Glutamatergic neuron (in vitro differentiated cells): ENCODE data around the gene PPEF2. TPM values are rescaled to one million over a fixed set of nuclear protein-coding genes. Genes with fewer than 3 reads are reported as not detected.

Experiments used
- DNase-seq: peaks from one replicate; pipeline ENCODE4 v3.0.0; 2022
- H3K27ac Mint-ChIP-seq: one replicate; pipeline ENCODE4 v1.8.0; 2020; ENCODE audit warnings: mild to moderate bottlenecking, mixed read lengths, inconsistent platforms; ENCODE audit not compliant: unreplicated experiment
- H3K27me3 Mint-ChIP-seq: one replicate; pipeline ENCODE4 v1.8.0; 2020; ENCODE audit warnings: mild to moderate bottlenecking, moderate library complexity, mixed read lengths, inconsistent platforms; ENCODE audit not compliant: unreplicated experiment
- H3K36me3 Mint-ChIP-seq: one replicate; pipeline ENCODE4 v1.8.0; 2020; ENCODE audit warnings: mild to moderate bottlenecking, mixed read lengths, inconsistent platforms; ENCODE audit not compliant: unreplicated experiment
- H3K4me1 Mint-ChIP-seq: one replicate; pipeline ENCODE4 v1.8.0; 2020; ENCODE audit warnings: mild to moderate bottlenecking, low read depth, mixed read lengths, inconsistent platforms; ENCODE audit not compliant: unreplicated experiment
- H3K4me3 Mint-ChIP-seq: one replicate; pipeline ENCODE4 v1.8.0; 2020; ENCODE audit warnings: mild to moderate bottlenecking, mixed read lengths, inconsistent platforms; ENCODE audit not compliant: unreplicated experiment
- H3K9me3 Mint-ChIP-seq: one replicate; pipeline ENCODE4 v1.8.0; 2020; ENCODE audit warnings: mild to moderate bottlenecking, moderate library complexity, mixed read lengths, inconsistent platforms; ENCODE audit not compliant: unreplicated experiment
- total RNA-seq: library from RNA; stranded (reverse); fragmentation: NEBNext Ultra II Directional; extraction: Animal tissue kit (Norgen Biotek cat#: 25700); gene quantifications from one replicate; pipeline ENCODE4 v1.2.1, GENCODE V29; 2021; ENCODE audit not compliant: unreplicated experiment
- TF ChIP-seq, protein P1 (sequence below): fragments of 200-600 bp; sonication (generic); IDR thresholded peaks from one replicate; pipeline ENCODE4 v1.5.0; 2021; ENCODE audit not compliant: partially characterized antibody, unreplicated experiment

PPEF2 gene
- total RNA-seq, 1 donor from 2014 or later: not detected

DNA sequence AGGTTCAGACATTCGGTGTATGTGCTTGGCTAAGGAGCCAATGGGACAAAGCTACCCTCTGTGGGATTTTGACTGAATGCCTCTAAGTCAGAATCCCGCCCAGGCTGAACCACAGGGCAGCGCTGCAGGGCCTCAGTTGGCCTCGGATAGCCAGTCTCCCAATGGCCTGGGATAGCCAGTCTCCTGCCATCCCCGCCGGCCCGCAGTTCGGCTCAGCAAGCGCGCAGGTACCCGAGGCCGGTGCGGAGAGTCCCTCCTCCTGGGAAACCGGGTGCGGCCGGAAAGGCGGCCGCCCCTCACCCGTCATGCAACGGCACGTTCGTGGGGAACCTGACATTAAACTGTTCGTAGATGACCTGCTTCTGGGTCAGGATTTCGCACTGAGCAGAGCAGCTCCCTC is 16.1 kb downstream of the PPEF2 start:
- H3K27ac Mint-ChIP-seq: no peak overlapping the region
- H3K4me1 Mint-ChIP-seq: no peaks in the 10 kb centered on the region
- no peaks in the 10 kb centered on the region for H3K9me3 Mint-ChIP-seq
- TF ChIP-seq, protein P1, sequence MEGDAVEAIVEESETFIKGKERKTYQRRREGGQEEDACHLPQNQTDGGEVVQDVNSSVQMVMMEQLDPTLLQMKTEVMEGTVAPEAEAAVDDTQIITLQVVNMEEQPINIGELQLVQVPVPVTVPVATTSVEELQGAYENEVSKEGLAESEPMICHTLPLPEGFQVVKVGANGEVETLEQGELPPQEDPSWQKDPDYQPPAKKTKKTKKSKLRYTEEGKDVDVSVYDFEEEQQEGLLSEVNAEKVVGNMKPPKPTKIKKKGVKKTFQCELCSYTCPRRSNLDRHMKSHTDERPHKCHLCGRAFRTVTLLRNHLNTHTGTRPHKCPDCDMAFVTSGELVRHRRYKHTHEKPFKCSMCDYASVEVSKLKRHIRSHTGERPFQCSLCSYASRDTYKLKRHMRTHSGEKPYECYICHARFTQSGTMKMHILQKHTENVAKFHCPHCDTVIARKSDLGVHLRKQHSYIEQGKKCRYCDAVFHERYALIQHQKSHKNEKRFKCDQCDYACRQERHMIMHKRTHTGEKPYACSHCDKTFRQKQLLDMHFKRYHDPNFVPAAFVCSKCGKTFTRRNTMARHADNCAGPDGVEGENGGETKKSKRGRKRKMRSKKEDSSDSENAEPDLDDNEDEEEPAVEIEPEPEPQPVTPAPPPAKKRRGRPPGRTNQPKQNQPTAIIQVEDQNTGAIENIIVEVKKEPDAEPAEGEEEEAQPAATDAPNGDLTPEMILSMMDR: no peak
- DNase-seq: no peak
- H3K4me3 Mint-ChIP-seq: no peak overlapping the region
- no peaks in the 10 kb centered on the region for H3K27me3 Mint-ChIP-seq
- H3K36me3 Mint-ChIP-seq: no peaks in the 10 kb centered on the region

DNA sequence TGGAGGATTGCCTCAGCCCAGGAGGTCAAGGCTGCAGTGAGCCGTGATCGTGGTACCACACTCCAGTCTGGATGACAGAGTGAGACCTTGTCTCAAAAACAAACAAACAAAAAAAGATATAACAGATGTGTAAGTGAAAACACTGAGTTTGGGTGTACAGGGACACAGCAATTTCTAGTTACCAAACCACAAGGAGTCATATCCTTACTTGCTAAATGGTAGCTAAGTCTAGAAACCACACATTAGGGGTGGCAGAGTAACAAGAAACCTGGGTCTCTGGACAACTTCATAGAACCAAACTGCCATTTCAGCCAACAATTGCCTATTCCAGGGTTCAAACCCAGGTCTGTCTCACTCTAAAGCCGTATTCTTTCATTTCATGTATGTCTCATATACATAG is 20.8 kb downstream of the PPEF2 start:
- H3K27ac Mint-ChIP-seq: no peak overlapping the region

DNA sequence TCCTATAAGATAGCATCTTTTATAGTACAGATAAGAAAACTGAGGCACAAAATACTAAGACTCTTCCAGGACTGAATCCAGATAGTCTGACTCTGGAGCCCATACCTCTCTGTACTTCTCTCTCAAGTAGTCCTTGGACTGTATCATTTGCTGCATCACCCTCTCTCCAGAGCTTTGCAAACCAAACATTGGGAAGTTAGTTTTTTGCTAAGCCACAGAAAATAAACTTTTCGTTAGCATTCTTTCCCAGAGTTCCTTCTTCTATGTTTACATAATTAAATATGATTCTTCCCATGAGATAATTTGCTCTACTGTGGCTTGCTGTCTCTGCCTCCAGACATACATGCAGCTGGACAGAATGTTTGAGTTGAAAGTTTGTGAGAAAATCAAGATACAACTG is 22.0 kb downstream of the PPEF2 start:
- TF ChIP-seq, protein P1: no peak
- H3K4me3 Mint-ChIP-seq: no peak overlapping the region
- H3K9me3 Mint-ChIP-seq: no peaks in the 10 kb centered on the region
- no peaks in the 10 kb centered on the region for H3K4me1 Mint-ChIP-seq
- H3K36me3 Mint-ChIP-seq: no peaks in the 10 kb centered on the region
- peaks cover 3% of the 10 kb centered on the region for H3K27me3 Mint-ChIP-seq
- H3K27ac Mint-ChIP-seq: no peak overlapping the region
- DNase-seq: no peak

More for the DNA sequence above, 20.8 kb downstream of the PPEF2 start:
- no peaks in the 10 kb centered on the region for H3K36me3 Mint-ChIP-seq
- no peak overlapping the region for H3K4me3 Mint-ChIP-seq
- no peaks in the 10 kb centered on the region for H3K4me1 Mint-ChIP-seq
- H3K27me3 Mint-ChIP-seq: no peaks in the 10 kb centered on the region
- TF ChIP-seq, protein P1: no peak
- no peak for DNase-seq
- H3K9me3 Mint-ChIP-seq: no peaks in the 10 kb centered on the region

DNA sequence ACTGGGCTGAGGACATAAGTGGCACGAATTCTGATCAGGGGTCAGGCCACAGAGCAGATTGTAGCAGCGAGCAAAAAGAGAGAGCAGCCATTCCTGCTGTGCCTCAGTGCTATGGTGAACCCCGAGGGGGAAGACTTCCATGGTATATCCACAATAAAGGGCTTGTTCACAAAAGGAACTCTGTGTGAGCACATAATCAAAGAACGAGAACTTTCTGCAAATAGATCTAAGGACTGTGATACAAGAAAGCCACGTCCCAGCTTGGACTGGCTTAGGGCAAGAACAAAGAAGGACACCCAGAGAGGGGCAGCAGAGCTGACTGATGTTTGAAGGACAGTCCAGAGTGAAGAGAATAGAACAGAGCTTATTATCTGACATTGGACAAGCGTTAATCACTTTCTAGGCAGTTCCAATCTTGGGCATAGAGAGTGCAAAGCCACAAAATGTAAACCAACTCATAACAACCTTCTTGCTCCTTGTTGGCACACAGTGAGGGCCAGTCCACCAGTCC is 24.0 kb downstream of the PPEF2 start:
- no peak overlapping the region for H3K27ac Mint-ChIP-seq
- H3K4me3 Mint-ChIP-seq: no peak overlapping the region

DNA sequence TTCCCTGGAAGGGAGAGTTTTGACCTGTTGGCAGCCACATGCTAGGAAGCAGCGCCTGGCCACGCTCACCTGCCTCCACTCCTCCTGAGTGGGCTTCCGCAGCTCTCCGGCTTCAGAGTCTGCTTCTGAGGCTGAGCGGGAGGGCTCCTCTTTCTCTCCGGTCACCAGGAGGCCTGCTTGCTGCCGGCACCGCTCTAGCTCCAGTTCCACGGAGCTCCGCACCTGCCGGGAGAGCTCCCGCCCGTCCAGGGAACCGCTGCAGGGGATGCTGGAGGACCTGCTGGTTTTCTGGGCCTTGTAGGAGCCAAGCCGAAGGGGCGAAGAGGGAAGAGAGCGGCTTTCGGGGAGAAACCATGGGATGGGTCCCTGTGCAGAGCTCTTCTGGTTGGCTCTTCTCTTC is 26.0 kb downstream of the PPEF2 start:
- Mint-ChIP-seq H3K4me3 (no peak overlapping the region), H3K4me1 (no peaks in the 10 kb centered on the region), H3K27ac (no peak overlapping the region), H3K27me3 (peaks cover 3% of the 10 kb centered on the region), H3K36me3 (no peaks in the 10 kb centered on the region), H3K9me3 (no peaks in the 10 kb centered on the region)
- TF ChIP-seq, protein P1: no peak
- no peak for DNase-seq

More for the DNA sequence above, 24.0 kb downstream of the PPEF2 start:
- Mint-ChIP-seq H3K4me1 (no peaks in the 10 kb centered on the region), H3K9me3 (no peaks in the 10 kb centered on the region), H3K27me3 (peaks cover 3% of the 10 kb centered on the region), H3K36me3 (no peaks in the 10 kb centered on the region)
- TF ChIP-seq, protein P1: no peak
- no peak for DNase-seq
